Liver (tissue), 9 donors: ENCODE measurements around the gene ERN1. TPM values are rescaled to one million over a fixed set of nuclear protein-coding genes. Genes with fewer than 3 reads are reported as not detected.

ENCODE experiments used
- DNase-seq: peaks from one replicate; pipeline ENCODE4 v3.0.0-alpha.2; 2017; ENCODE audit warnings: low spot score
- H3K27ac ChIP-seq, 2 donors: one replicate each; pipeline ENCODE4 v1.7.0; 2013; ENCODE audit warnings: inconsistent platforms in 2 of 2, low read length in 2 of 2, control low read depth in 1 of 2, low read depth in 1 of 2, mild to moderate bottlenecking in 1 of 2
- H3K27me3 ChIP-seq, 4 donors: one replicate each; pipeline versions ENCODE4 v1.6.1 to v1.7.0; 2013; ENCODE audit warnings: low read length in 3 of 4, inconsistent platforms in 1 of 4, mild to moderate bottlenecking in 1 of 4, moderate library complexity in 1 of 4; ENCODE audit not compliant: control insufficient read depth in 4 of 4, insufficient read depth in 4 of 4
- H3K36me3 ChIP-seq, 4 donors: one replicate each; pipeline versions ENCODE4 v1.6.1 to v1.7.0; 2013; ENCODE audit warnings: low read length in 3 of 4, mild to moderate bottlenecking in 3 of 4, low read depth in 1 of 4, moderate library complexity in 1 of 4; ENCODE audit not compliant: control insufficient read depth in 4 of 4, insufficient read depth in 3 of 4
- H3K4me1 ChIP-seq, 4 donors: one replicate each; pipeline versions ENCODE4 v1.6.1 to v1.7.0; 2013; ENCODE audit warnings: low read length in 3 of 4, mild to moderate bottlenecking in 3 of 4, moderate library complexity in 1 of 4; ENCODE audit not compliant: control insufficient read depth in 4 of 4, insufficient read depth in 4 of 4
- H3K4me3 ChIP-seq, 3 donors: one replicate each; pipeline versions ENCODE4 v1.6.1 to v1.7.0; 2013; ENCODE audit warnings: low read length in 3 of 3, control low read depth in 1 of 3, low read depth in 1 of 3, mild to moderate bottlenecking in 1 of 3
- H3K9ac ChIP-seq, 2 donors: one replicate each; pipeline ENCODE4 v1.7.0; 2013; ENCODE audit warnings: low read length in 2 of 2, mild to moderate bottlenecking in 2 of 2, moderate library complexity in 2 of 2, control low read depth in 1 of 2, low read depth in 1 of 2
- H3K9me3 ChIP-seq, 4 donors: one replicate each; pipeline versions ENCODE4 v1.6.1 to v1.7.0; 2013; ENCODE audit warnings: low read length in 3 of 4; ENCODE audit not compliant: control insufficient read depth in 4 of 4
- CTCF ChIP-seq: fragments of 150-350 bp; IDR thresholded peaks from 2 replicates; pipeline ENCODE4 v1.5.1; 2017; ENCODE audit warnings: improper control_type of control experiment, low read depth, low read length; ENCODE audit not compliant: missing input control
- EGR1 ChIP-seq, 2 donors: IDR thresholded peaks; 2 replicates each; pipeline ENCODE4 v1.6.1; 2016 to 2018; ENCODE audit warnings: antibody characterized with exemption in 2 of 2, low read depth in 2 of 2
- FOXA1 ChIP-seq: IDR thresholded peaks from 2 replicates; pipeline ENCODE4 v1.6.1; 2016; ENCODE audit warnings: antibody characterized with exemption
- GABPA ChIP-seq, 2 donors: IDR thresholded peaks in 1 of 2; conservative IDR thresholded peaks in 1 of 2; 2 replicates each; pipeline ENCODE4 v1.6.1; 2016; ENCODE audit warnings: antibody characterized with exemption in 2 of 2, mild to moderate bottlenecking in 1 of 2, moderate library complexity in 1 of 2
- HNF4A ChIP-seq, 2 donors: conservative IDR thresholded peaks; 2 replicates each; pipeline ENCODE4 v1.6.1; 2016; ENCODE audit warnings: antibody characterized with exemption in 2 of 2, mild to moderate bottlenecking in 2 of 2
- HNF4G ChIP-seq: IDR thresholded peaks from 2 replicates; pipeline ENCODE4 v1.6.1; 2016; ENCODE audit warnings: antibody characterized with exemption
- JUND ChIP-seq, 2 donors: IDR thresholded peaks; 2 replicates each; pipeline ENCODE4 v1.6.1; 2016; ENCODE audit warnings: antibody characterized with exemption in 2 of 2
- NR2F2 ChIP-seq: IDR thresholded peaks from 2 replicates; pipeline ENCODE4 v1.6.1; 2016; ENCODE audit warnings: antibody characterized with exemption
- RAD21 ChIP-seq, 2 donors: IDR thresholded peaks; 2 replicates each; pipeline ENCODE4 v1.6.1; 2016; ENCODE audit warnings: antibody characterized with exemption in 2 of 2, mild to moderate bottlenecking in 2 of 2
- REST ChIP-seq: IDR thresholded peaks from 2 replicates; pipeline ENCODE4 v1.6.1; 2016; ENCODE audit warnings: antibody characterized with exemption, mild to moderate bottlenecking
- RXRA ChIP-seq, 2 donors: IDR thresholded peaks; 2 replicates each; pipeline ENCODE4 v1.6.1; 2017 to 2018; ENCODE audit warnings: antibody characterized with exemption in 2 of 2, mild to moderate bottlenecking in 1 of 2
- TAF1 ChIP-seq: conservative IDR thresholded peaks from 2 replicates; pipeline ENCODE4 v1.6.1; 2016; ENCODE audit warnings: antibody characterized with exemption, mild to moderate bottlenecking
- ZBTB33 ChIP-seq: IDR thresholded peaks from 2 replicates; pipeline ENCODE4 v1.6.1; 2016; ENCODE audit warnings: antibody characterized with exemption
- WGBS: extraction: QIAGEN DNeasy Blood & Tissue Kit; methylation state at CpG from one replicate; pipeline ENCODE4 v1.1.7; 2013; 5-methylcytosine and 5-hydroxymethylcytosine counted together
- polyA plus RNA-seq, 2 donors: library from polyadenylated mRNA; stranded (reverse) in 1 of 2; unstranded in 1 of 2; fragments of 200-250 nt in 1 of 2; fragments of >200 nt in 1 of 2; fragmentation: Nextera tagmentation in 1 of 2; extraction: Ambion mirVana in 1 of 2; gene quantifications; one replicate each; pipeline versions ENCODE4 v1.2.1 to v1.2.3, GENCODE V29; 2013 to 2015
- total RNA-seq, 2 donors: library from RNA; depleted of rRNA; stranded (reverse); fragments of >200 nt; gene quantifications; one replicate each; pipeline ENCODE4 v1.2.3, GENCODE V29; 2014
- TF ChIP-seq, protein P1 (sequence below): IDR thresholded peaks from 2 replicates; pipeline ENCODE4 v1.6.1; 2016; ENCODE audit warnings: antibody characterized with exemption
- donor health status: healthy.
- donor health status: healthy.
- donor health status: healthy.
- donor health status: healthy.
- donor health status: healthy.

ERN1 gene
- total and polyA plus RNA-seq, 4 donors = 6.3 to 35.1 (median 14.9) TPM

DNA sequence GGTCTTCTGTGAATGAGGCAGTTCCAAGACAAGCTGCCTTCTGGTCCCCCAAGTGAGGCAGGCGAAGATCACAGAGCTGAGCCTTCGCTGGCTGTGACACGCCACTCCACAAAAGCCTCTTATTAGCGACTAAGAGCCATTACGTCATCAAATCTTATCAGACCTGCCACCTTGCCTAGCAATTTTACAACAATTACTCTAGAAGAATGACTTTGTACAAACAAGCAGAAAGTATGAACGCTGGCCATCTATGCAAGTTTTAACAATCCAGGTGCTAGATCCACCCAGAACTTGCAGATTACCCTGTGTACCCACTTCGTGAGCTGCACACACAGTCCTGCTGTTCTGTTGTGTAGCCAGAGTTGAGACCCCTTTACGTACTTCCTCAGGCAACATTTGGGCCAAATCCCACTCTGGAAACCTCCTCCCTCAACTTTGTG is 105.7 kb downstream of the ERN1 start (continued):
- TF ChIP-seq TAF1 = no peak
- no peak for TF ChIP-seq EGR1 (IDR thresholded peaks at IDR 0.05; ENCODE audit: low read depth in 2 of 2)
- TF ChIP-seq GABPA (IDR thresholded peaks at IDR 0.05 in 1 of 2, conservative IDR thresholded peaks at IDR 0.05 in 1 of 2) = no peak
- TF ChIP-seq FOXA1 = no peak
- TF ChIP-seq HNF4G = no peak

DNA sequence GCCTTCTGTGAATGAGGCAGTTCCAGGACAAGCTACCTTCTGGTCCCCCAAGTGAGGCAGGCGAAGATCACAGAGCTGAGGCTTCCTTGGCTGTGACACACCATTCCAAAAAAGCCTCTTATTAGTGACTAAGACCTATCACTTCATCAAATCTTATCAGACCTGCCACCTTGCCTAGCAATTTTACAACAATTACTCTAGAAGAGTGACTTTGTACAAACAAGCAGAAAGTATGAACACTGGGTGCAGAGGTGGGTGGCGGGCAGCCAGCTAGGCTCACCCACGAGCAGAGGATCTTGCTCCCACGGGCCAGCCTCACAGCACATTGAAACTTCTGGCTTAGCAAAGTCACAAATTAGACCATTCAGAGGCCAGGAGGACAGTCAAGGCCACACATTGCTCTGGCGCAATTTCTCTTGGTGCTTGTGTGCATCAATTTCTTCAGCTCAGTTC is 107.3 kb downstream of the ERN1 start:
- no peaks in the 10 kb centered on the region for H3K9me3 ChIP-seq
- WGBS = 79% methylated on average over 5 of the region's 5 CpGs
- no peaks in the 10 kb centered on the region for H3K36me3 ChIP-seq
- no peak for DNase-seq
- no peaks in the 10 kb centered on the region for H3K27me3 ChIP-seq
- no peak overlapping the region for H3K27ac ChIP-seq
- H3K4me1 ChIP-seq = peaks cover 0 to 8% (median 2%) of the 10 kb centered on the region in 4 donors
- TF ChIP-seq REST (no peak), ZBTB33 (no peak), EGR1 (IDR thresholded peaks at IDR 0.05; ENCODE audit: low read depth in 2 of 2) (no peak), NR2F2 (no peak), RAD21 (IDR thresholded peaks at IDR 0.05) (no peak), TAF1 (no peak), FOXA1 (no peak), CTCF (no peak), HNF4G (no peak), GABPA (IDR thresholded peaks at IDR 0.05 in 1 of 2, conservative IDR thresholded peaks at IDR 0.05 in 1 of 2) (no peak), JUND (IDR thresholded peaks at IDR 0.05) (no peak), HNF4A (conservative IDR thresholded peaks at IDR 0.05) (no peak), RXRA (IDR thresholded peaks at IDR 0.05) (no peak)
- TF ChIP-seq, protein P1, sequence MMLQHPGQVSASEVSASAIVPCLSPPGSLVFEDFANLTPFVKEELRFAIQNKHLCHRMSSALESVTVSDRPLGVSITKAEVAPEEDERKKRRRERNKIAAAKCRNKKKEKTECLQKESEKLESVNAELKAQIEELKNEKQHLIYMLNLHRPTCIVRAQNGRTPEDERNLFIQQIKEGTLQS = no peak
- no peak overlapping the region for H3K9ac ChIP-seq
- H3K4me3 ChIP-seq = no peak overlapping the region
